ENCODE measurements around the gene TMA7. TPM values are rescaled to one million over a fixed set of nuclear protein-coding genes. Genes with fewer than 3 reads are reported as not detected.

The TMA7 gene
- total and polyA plus RNA-seq, 9 of the 15 experiments (the other 6 are each of a cell fraction or from before 2014, with no cell fraction given): 209 to 1,003 (median 486) TPM

GRCh38 chr3:48411606-48412374 lies 28.3 kb upstream of the TMA7 start:
- H3K27me3 ChIP-seq (ENCODE audit: control insufficient read depth in 2 of 2, insufficient read depth in 2 of 2, low read length in 2 of 2): no peaks in the 10 kb centered on the region
- no peaks in the 10 kb centered on the region for H3K79me2 ChIP-seq (ENCODE audit: control insufficient read depth, insufficient read depth, low read length)
- H3K36me3 ChIP-seq (ENCODE audit: control insufficient read depth, insufficient read depth, low read length): no peaks in the 10 kb centered on the region
- DNase-seq (ENCODE audit: extremely low read depth in 1 of 4, low spot score in 3 of 4): no peak
- H3K4me1 ChIP-seq (replicated peaks in 1 of 2; ENCODE audit: control insufficient read depth in 2 of 2, insufficient read depth in 2 of 2, low read length in 2 of 2): 0 out of 5 replicates have a peak, but pooled peaks cover 0 to 6% of the 10 kb centered on the region in 2 experiments
- FAIRE-seq: no peak
- no peak overlapping the region for H3K4me2 ChIP-seq (ENCODE audit: insufficient read depth, low read length)
- WGBS (ENCODE audit: insufficient coverage, low coverage, missing lambda C conversion rate): 66% methylated on average over 6 of the region's 11 CpGs
- no peak overlapping the region for H3K4me3 ChIP-seq
- H3K27ac ChIP-seq (ENCODE audit: extremely low read depth, low read depth, low read length): no peak overlapping the region
- no peaks in the 10 kb centered on the region for H3K9me3 ChIP-seq (replicated peaks; ENCODE audit: control insufficient read depth, insufficient read depth, low read depth, low read length)
- CTCF ChIA-PET (ENCODE audit: low intra/inter-chr PET ratio): no interaction called here
- no peaks in the 10 kb centered on the region for H3K9me1 ChIP-seq (ENCODE audit: control insufficient read depth, insufficient read depth, low read length)
- POLR2A ChIA-PET: interaction anchor here (1.2 kb wide), 1 partner anchor 25 kb away, joined by 3 read pairs; no protein-coding TSS in a partner anchor
- no peak overlapping the region for H3K9ac ChIP-seq (ENCODE audit: insufficient read depth in 1 of 2, low read depth in 2 of 2, low read length in 2 of 2)
- ATAC-seq: no peak
- H4K20me1 ChIP-seq (replicated peaks; ENCODE audit: control insufficient read depth, insufficient read depth, low read length): 0 out of 2 replicates have a peak, but pooled peaks cover 6% of the 10 kb centered on the region
- in situ Hi-C loops (cut with MboI): no loop called here
- intact Hi-C loops (cut with micrococcal nuclease): no loop called here
- no peak overlapping the region for H2AFZ ChIP-seq (ENCODE audit: low read depth, low read length)
- BruUV-seq (replicated peaks): no TSS peak
- no peak for TF ChIP-seq FOXM1 (IDR thresholded peaks at IDR 0.05; ENCODE audit: low read depth)
- TF ChIP-seq FOXM1 (CRISPR knock-in tag; IDR thresholded peaks at IDR 0.05; ENCODE audit: low read depth): no peak
- TF ChIP-seq SRSF9 (IDR thresholded peaks at IDR 0.05; ENCODE audit: borderline replicate concordance, low read depth, low read length): no peak
- no peak for TF ChIP-seq ZNF224 (CRISPR knock-in tag; IDR thresholded peaks at IDR 0.05)
- TF ChIP-seq, protein P1, sequence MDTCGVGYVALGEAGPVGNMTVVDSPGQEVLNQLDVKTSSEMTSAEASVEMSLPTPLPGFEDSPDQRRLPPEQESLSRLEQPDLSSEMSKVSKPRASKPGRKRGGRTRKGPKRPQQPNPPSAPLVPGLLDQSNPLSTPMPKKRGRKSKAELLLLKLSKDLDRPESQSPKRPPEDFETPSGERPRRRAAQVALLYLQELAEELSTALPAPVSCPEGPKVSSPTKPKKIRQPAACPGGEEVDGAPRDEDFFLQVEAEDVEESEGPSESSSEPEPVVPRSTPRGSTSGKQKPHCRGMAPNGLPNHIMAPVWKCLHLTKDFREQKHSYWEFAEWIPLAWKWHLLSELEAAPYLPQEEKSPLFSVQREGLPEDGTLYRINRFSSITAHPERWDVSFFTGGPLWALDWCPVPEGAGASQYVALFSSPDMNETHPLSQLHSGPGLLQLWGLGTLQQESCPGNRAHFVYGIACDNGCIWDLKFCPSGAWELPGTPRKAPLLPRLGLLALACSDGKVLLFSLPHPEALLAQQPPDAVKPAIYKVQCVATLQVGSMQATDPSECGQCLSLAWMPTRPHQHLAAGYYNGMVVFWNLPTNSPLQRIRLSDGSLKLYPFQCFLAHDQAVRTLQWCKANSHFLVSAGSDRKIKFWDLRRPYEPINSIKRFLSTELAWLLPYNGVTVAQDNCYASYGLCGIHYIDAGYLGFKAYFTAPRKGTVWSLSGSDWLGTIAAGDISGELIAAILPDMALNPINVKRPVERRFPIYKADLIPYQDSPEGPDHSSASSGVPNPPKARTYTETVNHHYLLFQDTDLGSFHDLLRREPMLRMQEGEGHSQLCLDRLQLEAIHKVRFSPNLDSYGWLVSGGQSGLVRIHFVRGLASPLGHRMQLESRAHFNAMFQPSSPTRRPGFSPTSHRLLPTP (IDR thresholded peaks at IDR 0.05; ENCODE audit: borderline replicate concordance, extremely low read depth, insufficient read length): no peak
- TF ChIP-seq ZBTB5 (IDR thresholded peaks at IDR 0.05): no peak
- TF ChIP-seq CCAR2 (IDR thresholded peaks at IDR 0.05; ENCODE audit: low read depth, low read length): no peak
- no peak for TF ChIP-seq BCL6 (CRISPR knock-in tag; IDR thresholded peaks at IDR 0.05)
- TF ChIP-seq C11orf30 (IDR thresholded peaks at IDR 0.05; ENCODE audit: low read depth): no peak
- no peak for TF ChIP-seq BCLAF1 (IDR thresholded peaks at IDR 0.05; ENCODE audit: borderline replicate concordance in 1 of 2, control insufficient read depth in 1 of 2, low read depth in 2 of 2, low read length in 1 of 2)
- TF ChIP-seq ZNF717 (CRISPR knock-in tag; IDR thresholded peaks at IDR 0.05): no peak
- no peak for TF ChIP-seq ZNF79 (CRISPR knock-in tag; IDR thresholded peaks at IDR 0.05; ENCODE audit: low read depth)
- TF ChIP-seq ZNF431 (CRISPR knock-in tag; IDR thresholded peaks at IDR 0.05): no peak
- TF ChIP-seq POLR3A (IDR thresholded peaks at IDR 0.05; ENCODE audit: borderline replicate concordance, extremely low read depth, insufficient read depth, insufficient read length): no peak

All from K562 (cell line).